ENCODE data around the gene ARHGEF10L.

DNA sequence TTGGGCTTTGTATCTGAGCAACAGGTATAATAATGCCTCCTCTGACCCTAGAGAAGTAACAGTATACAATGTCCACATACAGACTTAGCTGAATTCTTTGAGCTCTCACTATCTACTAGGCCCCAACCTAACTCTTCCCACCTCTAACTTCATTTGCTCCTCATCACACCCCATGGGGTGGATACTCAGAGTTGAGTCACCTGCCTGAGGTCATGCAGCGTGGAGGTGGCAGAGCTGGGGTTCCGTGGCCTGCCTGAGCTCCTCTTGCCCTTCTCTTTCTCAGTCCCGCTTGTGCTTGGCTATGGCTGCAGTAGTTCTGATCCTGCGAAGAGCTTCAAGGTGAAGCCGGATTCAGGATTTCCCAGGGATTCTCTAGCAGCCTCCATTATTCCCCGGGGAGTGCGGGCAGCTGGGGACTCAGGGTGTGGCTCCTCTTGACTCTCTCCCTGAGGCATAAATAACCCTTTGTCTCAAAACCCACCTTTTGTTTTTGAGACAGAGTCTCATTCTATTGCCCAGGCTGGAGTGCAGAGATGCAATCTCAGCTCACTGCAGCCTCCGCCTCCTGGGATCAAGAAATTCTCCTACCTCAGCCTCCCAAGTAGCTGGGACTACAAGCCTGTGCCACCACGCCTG is 185.7 kb downstream of the ARHGEF10L start:
- TF ChIP-seq, protein P1, sequence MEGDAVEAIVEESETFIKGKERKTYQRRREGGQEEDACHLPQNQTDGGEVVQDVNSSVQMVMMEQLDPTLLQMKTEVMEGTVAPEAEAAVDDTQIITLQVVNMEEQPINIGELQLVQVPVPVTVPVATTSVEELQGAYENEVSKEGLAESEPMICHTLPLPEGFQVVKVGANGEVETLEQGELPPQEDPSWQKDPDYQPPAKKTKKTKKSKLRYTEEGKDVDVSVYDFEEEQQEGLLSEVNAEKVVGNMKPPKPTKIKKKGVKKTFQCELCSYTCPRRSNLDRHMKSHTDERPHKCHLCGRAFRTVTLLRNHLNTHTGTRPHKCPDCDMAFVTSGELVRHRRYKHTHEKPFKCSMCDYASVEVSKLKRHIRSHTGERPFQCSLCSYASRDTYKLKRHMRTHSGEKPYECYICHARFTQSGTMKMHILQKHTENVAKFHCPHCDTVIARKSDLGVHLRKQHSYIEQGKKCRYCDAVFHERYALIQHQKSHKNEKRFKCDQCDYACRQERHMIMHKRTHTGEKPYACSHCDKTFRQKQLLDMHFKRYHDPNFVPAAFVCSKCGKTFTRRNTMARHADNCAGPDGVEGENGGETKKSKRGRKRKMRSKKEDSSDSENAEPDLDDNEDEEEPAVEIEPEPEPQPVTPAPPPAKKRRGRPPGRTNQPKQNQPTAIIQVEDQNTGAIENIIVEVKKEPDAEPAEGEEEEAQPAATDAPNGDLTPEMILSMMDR (IDR thresholded peaks at IDR 0.05; ENCODE audit: insufficient read depth, low read length) = no peak
- TF ChIP-seq REST (IDR thresholded peaks at IDR 0.05; ENCODE audit: insufficient replicate concordance, low read depth) (no peak), SPI1 (IDR thresholded peaks at IDR 0.05; ENCODE audit: borderline replicate concordance, low read depth) (no peak)
